NB4 (cell line): Measurements from ENCODE around the gene OR9A2.

ENCODE experiments used
- DNase-seq: peaks from one replicate; pipeline ENCODE4 v3.0.0; 2010; ENCODE audit warnings: low read depth
- H3K4me3 ChIP-seq: one replicate; pipeline ENCODE4 v1.5.1; 2011; ENCODE audit warnings: mild to moderate bottlenecking, low read depth, low read length, moderate library complexity
- CTCF ChIP-seq: IDR thresholded peaks from one replicate; pipeline ENCODE4 v1.5.1; 2012; ENCODE audit warnings: low read depth, low read length
- MAX ChIP-seq: IDR thresholded peaks from 2 replicates; pipeline ENCODE4 v1.6.1; 2011; ENCODE audit warnings: low read depth, low read length
- MYC ChIP-seq: IDR thresholded peaks from 2 replicates; pipeline ENCODE4 v1.6.1; 2011; ENCODE audit warnings: low read depth, low read length
- POLR2A ChIP-seq: IDR thresholded peaks from 2 replicates; pipeline ENCODE4 v1.6.1; 2011; ENCODE audit warnings: mild to moderate bottlenecking; ENCODE audit not compliant: insufficient read length; ENCODE audit errors: extremely low read depth

OR9A2 gene

GRCh38 chr7:143040209-143040715 lies 13.3 kb upstream of the OR9A2 start:
- DNase-seq: no peak
- no peak for TF ChIP-seq POLR2A
- TF ChIP-seq MAX: no peak
- no peak for TF ChIP-seq MYC
- no peak for TF ChIP-seq CTCF
- H3K4me3 ChIP-seq: no peak overlapping the region

- H3K4me3 ChIP-seq: no peak overlapping the region
- TF ChIP-seq MYC (no peak), POLR2A (no peak), CTCF (no peak), MAX (no peak)
- no peak for DNase-seq
These were observed 11.7 kb upstream of the OR9A2 start for GRCh38 chr7:143038635-143039034.

GRCh38 chr7:143027683-143028082 lies 751 bp upstream of the OR9A2 start:
- TF ChIP-seq MAX: no peak
- no peak for TF ChIP-seq MYC
- no peak for TF ChIP-seq CTCF
- no peak for TF ChIP-seq POLR2A
- H3K4me3 ChIP-seq: no peak overlapping the region

GRCh38 chr7:143025371-143025770 lies 1.6 kb downstream of the OR9A2 start:
- no peak for DNase-seq
- H3K4me3 ChIP-seq: no peak overlapping the region
- TF ChIP-seq CTCF: no peak
- TF ChIP-seq MAX: no peak
- TF ChIP-seq MYC: no peak
- TF ChIP-seq POLR2A: no peak

More at GRCh38 chr7:143027683-143028082, 751 bp upstream of the OR9A2 start:
- DNase-seq: no peak

- no peak overlapping the region for H3K4me3 ChIP-seq
- TF ChIP-seq POLR2A: no peak
- no peak for TF ChIP-seq MAX
- TF ChIP-seq CTCF: no peak
- no peak for TF ChIP-seq MYC
- DNase-seq: no peak
These were observed 3.9 kb downstream of the OR9A2 start for GRCh38 chr7:143023047-143023446.
